Testis (tissue), 2 donors: ENCODE data around the gene GBP1.

Experiments used
- POLR2A ChIP-seq: fragments of 450-650 bp; IDR thresholded peaks from one replicate; pipeline ENCODE4 v1.6.1; 2017; ENCODE audit warnings: antibody characterized with exemption, mild to moderate bottlenecking, moderate library complexity
- TF ChIP-seq, protein P1 (sequence below), 3 experiments: fragments of 450-650 bp in 2 of 3; fragments of 200-600 bp in 1 of 3; sonication (generic) in 1 of 3; IDR thresholded peaks; one replicate each; pipeline ENCODE4 v1.5.1; 2016 to 2019; ENCODE audit warnings: antibody characterized with exemption in 3 of 3, mild to moderate bottlenecking in 2 of 3, moderate library complexity in 1 of 3

DNA sequence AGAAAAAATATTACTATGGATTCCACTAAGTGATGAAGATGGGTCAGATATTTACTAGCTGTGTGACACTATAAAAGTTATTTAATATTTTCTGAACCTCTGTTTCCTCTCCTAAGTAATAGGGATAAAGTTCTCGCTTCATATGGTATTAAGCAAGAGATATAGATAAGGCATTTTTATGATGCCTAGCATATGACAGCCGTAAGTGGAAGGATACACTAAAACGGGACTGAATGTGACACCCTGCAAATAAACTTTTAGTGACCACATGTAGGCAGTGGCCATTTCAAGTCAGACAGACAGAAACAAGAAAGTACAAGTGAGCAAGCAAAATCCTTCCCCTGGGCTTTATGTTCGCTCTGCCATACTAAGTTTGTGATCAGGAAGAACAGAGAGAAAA is 56.5 kb downstream of the GBP1 start:
- TF ChIP-seq, protein P1, sequence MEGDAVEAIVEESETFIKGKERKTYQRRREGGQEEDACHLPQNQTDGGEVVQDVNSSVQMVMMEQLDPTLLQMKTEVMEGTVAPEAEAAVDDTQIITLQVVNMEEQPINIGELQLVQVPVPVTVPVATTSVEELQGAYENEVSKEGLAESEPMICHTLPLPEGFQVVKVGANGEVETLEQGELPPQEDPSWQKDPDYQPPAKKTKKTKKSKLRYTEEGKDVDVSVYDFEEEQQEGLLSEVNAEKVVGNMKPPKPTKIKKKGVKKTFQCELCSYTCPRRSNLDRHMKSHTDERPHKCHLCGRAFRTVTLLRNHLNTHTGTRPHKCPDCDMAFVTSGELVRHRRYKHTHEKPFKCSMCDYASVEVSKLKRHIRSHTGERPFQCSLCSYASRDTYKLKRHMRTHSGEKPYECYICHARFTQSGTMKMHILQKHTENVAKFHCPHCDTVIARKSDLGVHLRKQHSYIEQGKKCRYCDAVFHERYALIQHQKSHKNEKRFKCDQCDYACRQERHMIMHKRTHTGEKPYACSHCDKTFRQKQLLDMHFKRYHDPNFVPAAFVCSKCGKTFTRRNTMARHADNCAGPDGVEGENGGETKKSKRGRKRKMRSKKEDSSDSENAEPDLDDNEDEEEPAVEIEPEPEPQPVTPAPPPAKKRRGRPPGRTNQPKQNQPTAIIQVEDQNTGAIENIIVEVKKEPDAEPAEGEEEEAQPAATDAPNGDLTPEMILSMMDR (IDR thresholded peaks at IDR 0.05): no peak
- TF ChIP-seq POLR2A: no peak
